ENCODE data around the gene ITGA8.

DNA sequence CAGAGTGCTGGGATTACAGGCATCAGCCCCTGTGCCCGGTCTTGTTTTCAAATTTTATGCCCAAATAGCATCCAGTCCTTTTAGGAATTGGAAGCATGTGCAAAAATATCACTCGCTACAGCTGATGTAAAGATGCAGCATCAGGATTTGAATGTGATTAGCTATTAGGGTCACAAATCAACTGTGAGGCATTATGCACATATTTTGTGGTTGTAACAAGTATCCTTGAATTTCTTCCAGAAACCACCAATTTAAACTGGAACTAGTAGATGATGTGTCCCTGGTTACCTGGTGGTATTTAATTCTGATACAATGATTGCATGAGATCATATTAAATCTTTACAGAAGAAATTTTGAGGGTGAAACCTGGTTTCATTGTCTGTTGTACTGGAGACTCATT lies 41.0 kb upstream of the ITGA8 start:
- TF ChIP-seq, protein P1, sequence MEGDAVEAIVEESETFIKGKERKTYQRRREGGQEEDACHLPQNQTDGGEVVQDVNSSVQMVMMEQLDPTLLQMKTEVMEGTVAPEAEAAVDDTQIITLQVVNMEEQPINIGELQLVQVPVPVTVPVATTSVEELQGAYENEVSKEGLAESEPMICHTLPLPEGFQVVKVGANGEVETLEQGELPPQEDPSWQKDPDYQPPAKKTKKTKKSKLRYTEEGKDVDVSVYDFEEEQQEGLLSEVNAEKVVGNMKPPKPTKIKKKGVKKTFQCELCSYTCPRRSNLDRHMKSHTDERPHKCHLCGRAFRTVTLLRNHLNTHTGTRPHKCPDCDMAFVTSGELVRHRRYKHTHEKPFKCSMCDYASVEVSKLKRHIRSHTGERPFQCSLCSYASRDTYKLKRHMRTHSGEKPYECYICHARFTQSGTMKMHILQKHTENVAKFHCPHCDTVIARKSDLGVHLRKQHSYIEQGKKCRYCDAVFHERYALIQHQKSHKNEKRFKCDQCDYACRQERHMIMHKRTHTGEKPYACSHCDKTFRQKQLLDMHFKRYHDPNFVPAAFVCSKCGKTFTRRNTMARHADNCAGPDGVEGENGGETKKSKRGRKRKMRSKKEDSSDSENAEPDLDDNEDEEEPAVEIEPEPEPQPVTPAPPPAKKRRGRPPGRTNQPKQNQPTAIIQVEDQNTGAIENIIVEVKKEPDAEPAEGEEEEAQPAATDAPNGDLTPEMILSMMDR (IDR thresholded peaks at IDR 0.05) = no peak
- TF ChIP-seq POLR2A (IDR thresholded peaks at IDR 0.05) = no peak
